KMS-11 (cell line): ENCODE data around the gene UBE4A.
A peak's percentile ranks its signal among the peaks of the same experiment; 100 is the strongest.

Experiments
- H2AFZ ChIP-seq: fragments of 200-600 bp; sonication (generic); 2 replicates; pipeline ENCODE4 v1.6.1; 2016; ENCODE audit warnings: antibody characterized with exemption, mixed run types, low read depth
- H3K27ac ChIP-seq: fragments of 200-600 bp; sonication (generic); 2 replicates; pipeline ENCODE4 v1.6.1; 2016; ENCODE audit warnings: mild to moderate bottlenecking, mixed run types
- H3K27me3 ChIP-seq: fragments of 200-600 bp; sonication (generic); 2 replicates; pipeline ENCODE4 v1.6.1; 2017; ENCODE audit warnings: mild to moderate bottlenecking, low read depth, mixed run types, moderate library complexity; ENCODE audit not compliant: insufficient read depth
- H3K36me3 ChIP-seq: fragments of 200-600 bp; sonication (generic); 2 replicates; pipeline ENCODE4 v1.6.1; 2017; ENCODE audit warnings: mild to moderate bottlenecking, mixed run types; ENCODE audit not compliant: insufficient read depth
- H3K4me1 ChIP-seq: fragments of 200-600 bp; sonication (generic); 2 replicates; pipeline ENCODE4 v1.6.1; 2016; ENCODE audit warnings: mild to moderate bottlenecking, low read depth, mixed run types; ENCODE audit not compliant: poor library complexity, severe bottlenecking
- H3K4me2 ChIP-seq: fragments of 200-600 bp; sonication (generic); 2 replicates; pipeline ENCODE4 v1.7.0; 2016; ENCODE audit warnings: mild to moderate bottlenecking, mixed run types
- H3K4me3 ChIP-seq: fragments of 200-600 bp; sonication (generic); IDR thresholded peaks from 2 replicates; pipeline ENCODE4 v1.6.1; 2017; ENCODE audit warnings: low read depth, low read length, mixed read lengths; ENCODE audit not compliant: insufficient read depth
- H3K79me2 ChIP-seq: fragments of 200-600 bp; sonication (generic); 2 replicates; pipeline ENCODE4 v1.6.1; 2016; ENCODE audit warnings: low read depth, mixed run types; ENCODE audit not compliant: insufficient read depth
- H3K9ac ChIP-seq: fragments of 200-600 bp; sonication (generic); 2 replicates; pipeline ENCODE4 v1.6.1; 2016; ENCODE audit warnings: mild to moderate bottlenecking, mixed run types
- H4K20me1 ChIP-seq: fragments of 200-600 bp; sonication (generic); 2 replicates; pipeline ENCODE4 v1.6.1; 2016; ENCODE audit warnings: mild to moderate bottlenecking, mixed run types; ENCODE audit not compliant: insufficient read depth
- TF ChIP-seq, protein P1 (sequence below): fragments of 200-600 bp; sonication (generic); conservative IDR thresholded peaks from 2 replicates; pipeline ENCODE4 v1.6.1; 2017; ENCODE audit warnings: low read depth, mild to moderate bottlenecking, antibody characterized with exemption, low read length, moderate library complexity, mixed read lengths

The UBE4A gene

DNA sequence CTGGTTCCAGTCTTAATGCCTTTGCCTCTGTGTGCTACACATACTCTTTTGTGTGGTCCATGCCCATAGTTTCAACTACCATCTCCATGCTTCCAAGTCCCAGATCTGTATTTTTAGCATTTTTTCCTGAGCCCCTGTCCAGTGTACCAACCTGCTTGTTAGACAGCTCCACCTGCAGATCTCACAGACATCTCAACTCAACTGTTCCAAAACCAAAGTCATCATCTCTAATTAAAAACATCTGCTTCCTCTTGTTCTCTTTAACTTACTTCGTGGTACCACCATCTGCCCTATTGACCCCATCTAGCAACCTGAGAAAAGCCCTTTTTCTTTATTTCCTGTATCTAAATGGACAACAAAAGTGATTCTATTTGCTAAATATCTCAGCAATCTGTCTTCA lies 68.3 kb downstream of the UBE4A start:
- Histone ChIP-seq H3K36me3 (no peaks in the 10 kb centered on the region), H3K4me3 (no peak overlapping the region), H3K4me2 (no peak overlapping the region), H2AFZ (no peak overlapping the region), H3K27ac (no peak overlapping the region), H4K20me1 (no peaks in the 10 kb centered on the region), H3K4me1 (no peaks in the 10 kb centered on the region), H3K9ac (no peak overlapping the region), H3K79me2 (no peaks in the 10 kb centered on the region), H3K27me3 (no peaks in the 10 kb centered on the region)
- TF ChIP-seq, protein P1, sequence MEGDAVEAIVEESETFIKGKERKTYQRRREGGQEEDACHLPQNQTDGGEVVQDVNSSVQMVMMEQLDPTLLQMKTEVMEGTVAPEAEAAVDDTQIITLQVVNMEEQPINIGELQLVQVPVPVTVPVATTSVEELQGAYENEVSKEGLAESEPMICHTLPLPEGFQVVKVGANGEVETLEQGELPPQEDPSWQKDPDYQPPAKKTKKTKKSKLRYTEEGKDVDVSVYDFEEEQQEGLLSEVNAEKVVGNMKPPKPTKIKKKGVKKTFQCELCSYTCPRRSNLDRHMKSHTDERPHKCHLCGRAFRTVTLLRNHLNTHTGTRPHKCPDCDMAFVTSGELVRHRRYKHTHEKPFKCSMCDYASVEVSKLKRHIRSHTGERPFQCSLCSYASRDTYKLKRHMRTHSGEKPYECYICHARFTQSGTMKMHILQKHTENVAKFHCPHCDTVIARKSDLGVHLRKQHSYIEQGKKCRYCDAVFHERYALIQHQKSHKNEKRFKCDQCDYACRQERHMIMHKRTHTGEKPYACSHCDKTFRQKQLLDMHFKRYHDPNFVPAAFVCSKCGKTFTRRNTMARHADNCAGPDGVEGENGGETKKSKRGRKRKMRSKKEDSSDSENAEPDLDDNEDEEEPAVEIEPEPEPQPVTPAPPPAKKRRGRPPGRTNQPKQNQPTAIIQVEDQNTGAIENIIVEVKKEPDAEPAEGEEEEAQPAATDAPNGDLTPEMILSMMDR, result no peak

DNA sequence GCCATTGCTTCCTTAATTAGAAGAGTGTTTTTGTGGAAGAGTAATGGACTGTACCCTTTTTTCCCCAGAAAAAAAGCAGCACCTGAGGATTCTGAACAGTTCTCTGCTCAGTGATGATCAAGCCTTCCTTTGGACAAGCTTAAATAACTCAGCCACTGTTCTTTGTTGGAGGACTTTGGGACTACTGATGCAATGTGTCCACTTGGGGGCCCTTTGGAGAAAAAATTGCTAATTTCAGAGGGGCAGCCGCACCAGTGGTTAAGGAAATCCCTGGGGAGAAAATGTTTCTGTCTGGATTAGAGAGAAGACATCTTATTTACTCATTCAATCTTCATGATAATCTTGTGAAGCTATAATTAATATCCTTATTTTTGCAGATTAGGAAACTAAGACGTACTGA lies 71.6 kb downstream of the UBE4A start:
- Histone ChIP-seq H3K4me3 (no peak overlapping the region), H3K27ac (no peak overlapping the region), H4K20me1 (no peaks in the 10 kb centered on the region), H3K36me3 (no peaks in the 10 kb centered on the region), H3K9ac (no peak overlapping the region), H3K4me2 (no peak overlapping the region), H3K79me2 (no peaks in the 10 kb centered on the region), H3K27me3 (no peaks in the 10 kb centered on the region), H3K4me1 (peaks cover 4% of the 10 kb centered on the region), H2AFZ (no peak overlapping the region)
- TF ChIP-seq, protein P1, result no peak

DNA sequence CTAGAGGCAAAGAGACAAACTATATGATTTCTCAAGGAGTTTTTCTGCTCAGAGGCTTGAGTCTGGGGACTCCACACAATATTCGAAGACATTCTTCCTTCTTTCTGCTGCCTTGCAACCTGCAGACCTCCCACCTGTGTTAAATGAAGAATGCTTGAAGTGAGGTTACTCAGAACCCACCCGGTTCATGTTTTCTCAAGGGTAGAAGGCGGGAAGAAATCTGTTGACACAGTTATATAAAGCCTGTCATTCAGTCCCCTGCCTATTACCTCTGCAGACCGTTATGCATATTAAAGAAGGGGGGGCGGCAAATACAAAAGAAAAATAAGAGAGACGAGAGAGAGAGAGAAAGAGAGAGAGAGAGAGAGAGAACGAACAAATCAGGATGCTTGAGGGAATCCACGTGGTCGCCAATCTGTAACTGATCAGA lies 74.7 kb downstream of the UBE4A start:
- H3K27me3 ChIP-seq, result no peaks in the 10 kb centered on the region
- peaks cover 24% of the 10 kb centered on the region for H3K79me2 ChIP-seq
- peak overlapping the region; percentile 84 for H2AFZ ChIP-seq
- H3K4me3 ChIP-seq, result no peak overlapping the region
- peak overlapping the region; percentile 67 for H3K4me2 ChIP-seq
- H4K20me1 ChIP-seq, result peaks cover 4% of the 10 kb centered on the region; the same call in 1 of the 2 replicates
- H3K9ac ChIP-seq, result no peak overlapping the region; the same call in 1 of the 2 replicates
- no peaks in the 10 kb centered on the region for H3K36me3 ChIP-seq
- peak overlapping the region; percentile 61; the same call in 1 of the 2 replicates for H3K27ac ChIP-seq
- TF ChIP-seq, protein P1, result no peak
- peaks cover 8% of the 10 kb centered on the region for H3K4me1 ChIP-seq

DNA sequence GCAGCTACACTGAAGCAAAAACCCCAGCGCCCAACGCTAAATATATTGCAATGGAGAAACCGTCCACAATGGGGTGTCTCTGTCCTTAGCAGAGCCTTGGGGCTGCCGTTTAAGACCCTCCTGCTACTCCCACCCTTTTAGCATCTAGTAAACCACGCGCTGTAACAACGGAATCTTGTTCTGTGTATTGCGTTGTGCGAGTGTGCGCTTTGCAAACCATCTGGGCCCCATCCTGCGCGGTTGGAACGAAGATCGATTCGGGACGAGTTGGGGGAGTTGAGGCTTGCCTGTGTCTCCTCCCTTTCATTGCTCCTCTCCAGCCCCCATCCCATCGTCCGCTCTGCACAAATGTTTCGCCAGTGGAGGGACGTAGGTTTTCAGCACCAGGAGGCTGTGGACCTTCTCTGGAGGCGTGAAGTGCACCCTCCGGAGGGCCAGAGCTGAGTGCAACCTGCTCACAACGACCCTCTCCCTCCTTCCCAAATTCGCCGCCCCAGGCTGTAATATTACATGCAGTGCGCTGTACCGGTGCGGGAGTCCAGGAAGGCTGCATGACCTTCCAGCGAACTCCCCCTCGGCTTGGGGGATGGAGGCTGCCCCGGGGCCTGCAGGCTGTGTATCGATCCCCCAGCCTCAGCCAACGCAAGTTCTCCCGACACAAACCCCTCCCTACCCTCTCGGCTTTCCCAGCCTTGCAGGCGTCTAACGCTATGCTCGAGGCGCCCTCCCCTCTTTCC lies 75.3 kb downstream of the UBE4A start:
- Histone ChIP-seq H3K79me2 (peaks cover 30% of the 10 kb centered on the region), H3K4me3 (no peak overlapping the region), H4K20me1 (peaks cover 7% of the 10 kb centered on the region; the same call in 1 of the 2 replicates), H3K27ac (peak overlapping the region; percentile 61), H3K9ac (peak overlapping the region; percentile 56; the same call in 1 of the 2 replicates), H3K4me1 (peaks cover 14% of the 10 kb centered on the region), H3K36me3 (no peaks in the 10 kb centered on the region), H3K27me3 (no peaks in the 10 kb centered on the region), H3K4me2 (peak overlapping the region; percentile 67), H2AFZ (peak overlapping the region; percentile 84)
- TF ChIP-seq, protein P1, result no peak
